Measurements from ENCODE around the gene HIPK2. TPM values are rescaled to one million over a fixed set of nuclear protein-coding genes. Genes with fewer than 3 reads are reported as not detected.

Gene HIPK2
- total and polyA plus RNA-seq, 2 of the 4 experiments (the other 2 are of a cell fraction): 22.0 to 27.1 TPM

DNA sequence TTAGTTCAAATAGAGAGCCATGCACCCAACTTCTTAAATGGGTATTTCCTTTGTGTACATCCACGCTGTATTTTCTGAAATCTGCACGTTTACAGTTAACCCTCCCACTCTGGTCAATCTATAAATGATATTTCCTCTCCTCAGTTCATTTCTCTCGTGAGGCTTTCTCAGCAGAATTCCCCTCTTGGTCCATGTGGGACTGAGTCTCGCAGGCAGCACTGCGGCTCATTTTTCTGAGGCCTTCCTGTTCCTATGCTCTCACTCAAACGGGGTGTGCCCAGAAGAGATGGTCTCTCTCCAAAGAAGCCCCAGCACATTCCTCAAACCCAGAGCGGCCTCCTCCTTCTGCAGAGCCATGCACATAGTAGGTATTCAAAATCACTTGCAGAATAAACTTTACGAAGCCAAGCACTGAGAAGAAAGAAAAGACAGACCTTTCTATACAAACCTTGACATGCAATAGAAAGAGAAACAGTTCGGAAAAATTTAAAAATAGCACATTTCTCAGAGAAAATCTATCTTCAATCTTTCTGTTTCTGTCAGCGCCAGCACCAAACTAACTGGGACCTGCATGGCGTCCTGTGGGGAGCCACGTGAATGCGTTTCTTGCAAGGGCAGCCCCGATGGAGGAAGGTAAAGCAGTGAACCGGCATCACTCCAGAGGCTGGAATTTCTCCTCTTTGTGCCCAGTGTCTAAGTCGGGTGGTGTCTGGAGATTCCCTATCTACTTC lies 77.1 kb downstream of the HIPK2 start:
- no peak overlapping the region for H2BK15ac ChIP-seq (ENCODE audit: low read depth, low read length)
- no peak overlapping the region for H3K9ac ChIP-seq (ENCODE audit: low read depth, low read length)
- no peak overlapping the region for H2AK5ac ChIP-seq (ENCODE audit: low read depth, low read length)
- no peak overlapping the region for H4K5ac ChIP-seq (ENCODE audit: low read depth, low read length)
- peaks cover 54% of the 10 kb centered on the region for H3K9me1 ChIP-seq (ENCODE audit: insufficient read depth, low read length)
- peaks cover 95% of the 10 kb centered on the region for H4K20me1 ChIP-seq (ENCODE audit: insufficient read depth, low read length)
- ChIA-PET POLR2A (ENCODE audit: unreplicated experiment) (no interaction called here), CTCF (no interaction called here)
- no peak overlapping the region for H3K23ac ChIP-seq (ENCODE audit: low read depth, low read length)
- no peak overlapping the region for H3K27ac ChIP-seq (ENCODE audit: insufficient read depth, low read length)
- no peak overlapping the region for H2AK9ac ChIP-seq (replicated peaks; ENCODE audit: low read depth, low read length, poor library complexity)
- H3K56ac ChIP-seq (ENCODE audit: extremely low read depth, insufficient read depth, low read length): no peak overlapping the region
- no peaks in the 10 kb centered on the region for H3K27me3 ChIP-seq (ENCODE audit: control insufficient read depth, insufficient read depth, low read length)
- no peak overlapping the region for H3K4me3 ChIP-seq (ENCODE audit: insufficient read depth, low read depth, low read length)
- H3K36me3 ChIP-seq (ENCODE audit: control insufficient read depth, insufficient read depth, low read length): peaks cover 67% of the 10 kb centered on the region
- H2BK5ac ChIP-seq (ENCODE audit: low read depth, low read length, poor library complexity, severe bottlenecking): no peak overlapping the region
- H3K9me3 ChIP-seq (ENCODE audit: control insufficient read depth, insufficient read depth, low read length): no peaks in the 10 kb centered on the region
- no peak overlapping the region for H3K18ac ChIP-seq (ENCODE audit: low read depth, low read length)
- DNase-seq (no peak), ATAC-seq (ENCODE audit: low read depth) (no peak)
- no TSS peak for BruUV-seq (replicated peaks)
- H3K4ac ChIP-seq (ENCODE audit: low read depth, low read length): no peak overlapping the region; the same call in 1 of the 2 replicates
- no peak for TF ChIP-seq CHD1 (IDR thresholded peaks at IDR 0.05; ENCODE audit: low read depth, low read length)
- TF ChIP-seq CEBPB (IDR thresholded peaks at IDR 0.05; ENCODE audit: low read depth, low read length): no peak
- no peak for TF ChIP-seq USF2 (IDR thresholded peaks at IDR 0.05; ENCODE audit: low read depth, low read length)
- no peak for TF ChIP-seq POLR2A (IDR thresholded peaks at IDR 0.05; ENCODE audit: low read depth, low read length)
- no peak for TF ChIP-seq ELK1 (IDR thresholded peaks at IDR 0.05; ENCODE audit: borderline replicate concordance, low read depth, low read length)
- TF ChIP-seq FOS (IDR thresholded peaks at IDR 0.05; ENCODE audit: low read depth, low read length): no peak
- no peak for TF ChIP-seq RFX5 (IDR thresholded peaks at IDR 0.05; ENCODE audit: low read depth, low read length)
- TF ChIP-seq BHLHE40 (IDR thresholded peaks at IDR 0.05; ENCODE audit: low read depth, low read length): no peak
- no peak for TF ChIP-seq MXI1 (IDR thresholded peaks at IDR 0.05; ENCODE audit: borderline replicate concordance, low read depth, low read length)
- no peak for TF ChIP-seq NFE2L2 (IDR thresholded peaks at IDR 0.05; ENCODE audit: low read depth, low read length)
- TF ChIP-seq SMC3 (IDR thresholded peaks at IDR 0.05; ENCODE audit: low read depth, low read length): no peak
- no peak for TF ChIP-seq MAZ (IDR thresholded peaks at IDR 0.05; ENCODE audit: borderline replicate concordance, low read depth, low read length)
- TF ChIP-seq RCOR1 (IDR thresholded peaks at IDR 0.05; ENCODE audit: insufficient replicate concordance, low read length): no peak
- no peak for TF ChIP-seq MAFK (IDR thresholded peaks at IDR 0.05; ENCODE audit: low read depth, low read length)
- TF ChIP-seq, protein P1, sequence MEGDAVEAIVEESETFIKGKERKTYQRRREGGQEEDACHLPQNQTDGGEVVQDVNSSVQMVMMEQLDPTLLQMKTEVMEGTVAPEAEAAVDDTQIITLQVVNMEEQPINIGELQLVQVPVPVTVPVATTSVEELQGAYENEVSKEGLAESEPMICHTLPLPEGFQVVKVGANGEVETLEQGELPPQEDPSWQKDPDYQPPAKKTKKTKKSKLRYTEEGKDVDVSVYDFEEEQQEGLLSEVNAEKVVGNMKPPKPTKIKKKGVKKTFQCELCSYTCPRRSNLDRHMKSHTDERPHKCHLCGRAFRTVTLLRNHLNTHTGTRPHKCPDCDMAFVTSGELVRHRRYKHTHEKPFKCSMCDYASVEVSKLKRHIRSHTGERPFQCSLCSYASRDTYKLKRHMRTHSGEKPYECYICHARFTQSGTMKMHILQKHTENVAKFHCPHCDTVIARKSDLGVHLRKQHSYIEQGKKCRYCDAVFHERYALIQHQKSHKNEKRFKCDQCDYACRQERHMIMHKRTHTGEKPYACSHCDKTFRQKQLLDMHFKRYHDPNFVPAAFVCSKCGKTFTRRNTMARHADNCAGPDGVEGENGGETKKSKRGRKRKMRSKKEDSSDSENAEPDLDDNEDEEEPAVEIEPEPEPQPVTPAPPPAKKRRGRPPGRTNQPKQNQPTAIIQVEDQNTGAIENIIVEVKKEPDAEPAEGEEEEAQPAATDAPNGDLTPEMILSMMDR (conservative IDR thresholded peaks at IDR 0.05; ENCODE audit: low read depth, low read length): no peak
- no peak for TF ChIP-seq RAD21 (IDR thresholded peaks at IDR 0.05; ENCODE audit: low read length)
- 0 out of 2 replicates have a peak overlapping the region, but pooled peaks have one; percentile 46 for H3K14ac ChIP-seq (replicated peaks; ENCODE audit: low read depth, low read length)
- no peak overlapping the region for H2BK20ac ChIP-seq (ENCODE audit: low read depth, low read length)
- H3K4me1 ChIP-seq (ENCODE audit: control insufficient read depth, insufficient read depth, low read length): peaks cover 30% of the 10 kb centered on the region
- WGBS, 2 experiments (ENCODE audit: extremely low coverage in 2 of 2, insufficient read length in 1 of 2): 97% methylated on average over 4 of the region's 16 CpGs; no CpG with 5 or more reads in 1 of the 2 experiments
- in situ Hi-C loops (cut with MboI; ENCODE audit: low sequenced_read_pairs): no loop called here
- H4K91ac ChIP-seq (ENCODE audit: insufficient read depth, low read depth, low read length): no peak overlapping the region
- no peak overlapping the region for H3K4me2 ChIP-seq (ENCODE audit: low read depth, low read length)
- intact Hi-C loops (cut with micrococcal nuclease): no loop called here
- no peak overlapping the region for H2BK120ac ChIP-seq (ENCODE audit: low read depth, low read length)
- no peak overlapping the region for H2AFZ ChIP-seq (replicated peaks; ENCODE audit: low read length, poor library complexity)
- dilution Hi-C loops (cut with HindIII; ENCODE audit: low sequenced_read_pairs, unreplicated experiment): no loop called here
- peaks cover 71 to 96% of the 10 kb centered on the region in 2 experiments for H3K79me1 ChIP-seq (ENCODE audit: low read depth in 1 of 2, low read length in 2 of 2)
- H4K8ac ChIP-seq (ENCODE audit: low read depth in 2 of 2, low read length in 2 of 2): no peak overlapping the region

Measured in IMR-90 (cell line).